Measurements from ENCODE around the gene CRHBP. TPM values are rescaled to one million over a fixed set of nuclear protein-coding genes. Genes with fewer than 3 reads are reported as not detected.
A peak's percentile ranks its signal among the peaks of the same experiment; 100 is the strongest.
"Not testable (repeated sequence)": the region's sequence is repeated elsewhere in the genome, so short reads cannot be mapped to it uniquely, and the experiment has no call there.

CRHBP gene
- total RNA-seq, 2 experiments from 2014 or later: not detected

- ChIA-PET POLR2A (no interaction called here), CTCF (no interaction called here)
- no peak overlapping the region for H3K27ac Mint-ChIP-seq
- DNase-seq: no peak
- peaks cover 7% of the 10 kb centered on the region for H3K27me3 Mint-ChIP-seq
- peaks cover 2% of the 10 kb centered on the region for H3K9me3 Mint-ChIP-seq
- H3K4me1 Mint-ChIP-seq (ENCODE audit: low read depth): peaks cover 3% of the 10 kb centered on the region
- no peak overlapping the region for H3K4me3 Mint-ChIP-seq
- intact Hi-C loops (cut with micrococcal nuclease): no loop called here
- H3K36me3 Mint-ChIP-seq: no peaks in the 10 kb centered on the region
These were observed 10.3 kb upstream of the CRHBP start for GRCh38 chr5:76942581-76942980.

- ChIA-PET CTCF (no interaction called here), POLR2A (no interaction called here)
- DNase-seq: no peak
- H3K9me3 Mint-ChIP-seq: peaks cover 2% of the 10 kb centered on the region
- H3K27me3 Mint-ChIP-seq: peaks cover 8% of the 10 kb centered on the region
- H3K27ac Mint-ChIP-seq: no peak overlapping the region
- H3K4me1 Mint-ChIP-seq (ENCODE audit: low read depth): peaks cover 3% of the 10 kb centered on the region
- no peak overlapping the region for H3K4me3 Mint-ChIP-seq
- intact Hi-C loops (cut with micrococcal nuclease): no loop called here
- no peaks in the 10 kb centered on the region for H3K36me3 Mint-ChIP-seq
These were observed 9.8 kb upstream of the CRHBP start for GRCh38 chr5:76943006-76943405.

- no peak for DNase-seq
- intact Hi-C loops (cut with micrococcal nuclease): no loop called here
- ChIA-PET POLR2A (no interaction called here), CTCF (interaction anchor here (0.5 kb wide), 1 partner anchor 133 kb away, joined by 3 read pairs; no protein-coding TSS in a partner anchor)
- H3K4me1 Mint-ChIP-seq (ENCODE audit: low read depth): no peaks in the 10 kb centered on the region
- no peaks in the 10 kb centered on the region for H3K36me3 Mint-ChIP-seq
- H3K9me3 Mint-ChIP-seq: peaks cover 2% of the 10 kb centered on the region
- H3K4me3 Mint-ChIP-seq: no peak overlapping the region
- H3K27ac Mint-ChIP-seq: no peak overlapping the region
- peaks cover 15% of the 10 kb centered on the region for H3K27me3 Mint-ChIP-seq
These were observed 8.2 kb upstream of the CRHBP start for GRCh38 chr5:76944638-76945037.

- H3K4me3 Mint-ChIP-seq; POLR2A ChIA-PET; H3K27ac Mint-ChIP-seq; CTCF ChIA-PET; H3K9me3 Mint-ChIP-seq; DNase-seq; intact Hi-C loops (cut with micrococcal nuclease); H3K36me3 Mint-ChIP-seq; H3K4me1 Mint-ChIP-seq (ENCODE audit: low read depth): not testable (repeated sequence)
- peaks cover 15% of the 10 kb centered on the region for H3K27me3 Mint-ChIP-seq
These were observed 7.6 kb upstream of the CRHBP start for GRCh38 chr5:76945238-76945637.

- ChIA-PET CTCF (no interaction called here), POLR2A (no interaction called here)
- no peak for DNase-seq
- Mint-ChIP-seq H3K27ac (no peak overlapping the region), H3K27me3 (peaks cover 15% of the 10 kb centered on the region), H3K4me3 (no peak overlapping the region), H3K4me1 (ENCODE audit: low read depth) (no peaks in the 10 kb centered on the region), H3K9me3 (peaks cover 2% of the 10 kb centered on the region), H3K36me3 (no peaks in the 10 kb centered on the region)
- intact Hi-C loops (cut with micrococcal nuclease): no loop called here
These were observed 6.8 kb upstream of the CRHBP start for GRCh38 chr5:76946090-76946489.

- DNase-seq: no peak
- Mint-ChIP-seq H3K36me3 (no peaks in the 10 kb centered on the region), H3K4me1 (ENCODE audit: low read depth) (no peaks in the 10 kb centered on the region), H3K27ac (no peak overlapping the region), H3K4me3 (no peak overlapping the region), H3K27me3 (peaks cover 18% of the 10 kb centered on the region), H3K9me3 (no peaks in the 10 kb centered on the region)
- CTCF ChIA-PET: interaction anchor here (0.7 kb wide), 1 partner anchor 762 kb away, joined by 3 read pairs; no protein-coding TSS in a partner anchor
- intact Hi-C loops (cut with micrococcal nuclease): no loop called here
- POLR2A ChIA-PET: no interaction called here
These were observed 5.8 kb upstream of the CRHBP start for GRCh38 chr5:76947082-76947503.

- intact Hi-C loops (cut with micrococcal nuclease): no loop called here
- peaks cover 37% of the 10 kb centered on the region for H3K27me3 Mint-ChIP-seq
- no peak overlapping the region for H3K4me3 Mint-ChIP-seq
- CTCF ChIA-PET: no interaction called here
- no peak overlapping the region for H3K27ac Mint-ChIP-seq
- DNase-seq: no peak
- POLR2A ChIA-PET: no interaction called here
- no peaks in the 10 kb centered on the region for H3K9me3 Mint-ChIP-seq
- H3K4me1 Mint-ChIP-seq (ENCODE audit: low read depth): peaks cover 8% of the 10 kb centered on the region
- H3K36me3 Mint-ChIP-seq: no peaks in the 10 kb centered on the region
These were observed 922 bp downstream of the CRHBP start for GRCh38 chr5:76953551-76954382.

- no peak for DNase-seq
- intact Hi-C loops (cut with micrococcal nuclease): no loop called here
- H3K36me3 Mint-ChIP-seq: no peaks in the 10 kb centered on the region
- H3K4me1 Mint-ChIP-seq (ENCODE audit: low read depth): peaks cover 13% of the 10 kb centered on the region
- CTCF ChIA-PET: no interaction called here
- peaks cover 37% of the 10 kb centered on the region for H3K27me3 Mint-ChIP-seq
- H3K4me3 Mint-ChIP-seq: no peak overlapping the region
- no peaks in the 10 kb centered on the region for H3K9me3 Mint-ChIP-seq
- no peak overlapping the region for H3K27ac Mint-ChIP-seq
- POLR2A ChIA-PET: no interaction called here
These were observed 1.5 kb downstream of the CRHBP start for GRCh38 chr5:76954383-76954763.

GRCh38 chr5:76956033-76956432 is 3.2 kb downstream of the CRHBP start:
- Mint-ChIP-seq H3K27ac (no peak overlapping the region), H3K36me3 (no peaks in the 10 kb centered on the region), H3K4me3 (no peak overlapping the region), H3K9me3 (no peaks in the 10 kb centered on the region), H3K27me3 (peaks cover 36% of the 10 kb centered on the region), H3K4me1 (ENCODE audit: low read depth) (peaks cover 22% of the 10 kb centered on the region)
- intact Hi-C loops (cut with micrococcal nuclease): no loop called here
- ChIA-PET CTCF (no interaction called here), POLR2A (no interaction called here)
- no peak for DNase-seq

- Mint-ChIP-seq H3K27me3 (peaks cover 18% of the 10 kb centered on the region), H3K27ac (no peak overlapping the region), H3K4me3 (no peak overlapping the region), H3K36me3 (no peaks in the 10 kb centered on the region), H3K9me3 (no peaks in the 10 kb centered on the region), H3K4me1 (ENCODE audit: low read depth) (peaks cover 19% of the 10 kb centered on the region)
- POLR2A ChIA-PET: no interaction called here
- DNase-seq: no peak
- CTCF ChIA-PET: no interaction called here
- intact Hi-C loops (cut with micrococcal nuclease): no loop called here
These were observed 6.3 kb downstream of the CRHBP start for GRCh38 chr5:76958991-76959767.

GRCh38 chr5:76960004-76960625 is 7.3 kb downstream of the CRHBP start:
- Mint-ChIP-seq H3K4me3 (no peak overlapping the region), H3K4me1 (ENCODE audit: low read depth) (peaks cover 14% of the 10 kb centered on the region), H3K27me3 (peaks cover 9% of the 10 kb centered on the region), H3K27ac (no peak overlapping the region), H3K9me3 (no peaks in the 10 kb centered on the region), H3K36me3 (no peaks in the 10 kb centered on the region)
- DNase-seq: peak; percentile 19
- ChIA-PET CTCF (no interaction called here), POLR2A (no interaction called here)
- intact Hi-C loops (cut with micrococcal nuclease): no loop called here

GRCh38 chr5:76964060-76964459 is 11.2 kb downstream of the CRHBP start:
- no peak overlapping the region for H3K4me3 Mint-ChIP-seq
- no peaks in the 10 kb centered on the region for H3K27me3 Mint-ChIP-seq
- intact Hi-C loops (cut with micrococcal nuclease): no loop called here
- H3K9me3 Mint-ChIP-seq: no peaks in the 10 kb centered on the region
- ChIA-PET CTCF (no interaction called here), POLR2A (no interaction called here)
- no peaks in the 10 kb centered on the region for H3K36me3 Mint-ChIP-seq
- H3K27ac Mint-ChIP-seq: no peak overlapping the region
- peaks cover 12% of the 10 kb centered on the region for H3K4me1 Mint-ChIP-seq (ENCODE audit: low read depth)
- DNase-seq: no peak
